ENCODE data around the gene CTSC.
A peak's percentile ranks its signal among the peaks of the same experiment; 100 is the strongest.

Gene CTSC

GRCh38 chr11:88337181-88337986, at the start of gene CTSC:
CTSC (minus strand) TSS chr11:88337736; CDS start chr11:88337672, 64 bp downstream.
- FAIRE-seq, result no peak

- FAIRE-seq, result no peak
These were observed 47.1 kb upstream of the CTSC start for GRCh38 chr11:88384669-88385005.

- FAIRE-seq, result no peak
These were observed 46.6 kb upstream of the CTSC start for GRCh38 chr11:88384004-88384668.

GRCh38 chr11:88383447-88383846, 45.9 kb upstream of the CTSC start:
- FAIRE-seq, result no peak

- no peak for FAIRE-seq
These were observed 41.6 kb upstream of the CTSC start for GRCh38 chr11:88379130-88379529.

GRCh38 chr11:88378422-88379066, 41.0 kb upstream of the CTSC start:
- no peak for FAIRE-seq

- FAIRE-seq, result no peak
These were observed 40.1 kb upstream of the CTSC start for GRCh38 chr11:88377646-88378045.

GRCh38 chr11:88377144-88377543, 39.6 kb upstream of the CTSC start:
- no peak for FAIRE-seq

- FAIRE-seq, result no peak
These were observed 38.5 kb upstream of the CTSC start for GRCh38 chr11:88375927-88376470.

- no peak for FAIRE-seq
These were observed 33.2 kb upstream of the CTSC start for GRCh38 chr11:88370782-88371181.

GRCh38 chr11:88367310-88367709, 29.8 kb upstream of the CTSC start:
- no peak for FAIRE-seq

GRCh38 chr11:88363648-88364065, 26.1 kb upstream of the CTSC start:
- FAIRE-seq, result no peak

- FAIRE-seq, result no peak
These were observed 25.5 kb upstream of the CTSC start for GRCh38 chr11:88363004-88363403.

GRCh38 chr11:88360141-88360540, 22.6 kb upstream of the CTSC start:
- FAIRE-seq, result no peak

GRCh38 chr11:88359541-88359940, 22.0 kb upstream of the CTSC start:
- FAIRE-seq, result no peak

GRCh38 chr11:88359114-88359513, 21.6 kb upstream of the CTSC start:
- peak; percentile 25 for FAIRE-seq

GRCh38 chr11:88358040-88358431, 20.5 kb upstream of the CTSC start:
- no peak for FAIRE-seq

- FAIRE-seq, result no peak
These were observed 19.9 kb upstream of the CTSC start for GRCh38 chr11:88357323-88358039.

GRCh38 chr11:88355887-88356286, 18.4 kb upstream of the CTSC start:
- FAIRE-seq, result no peak

- no peak for FAIRE-seq
These were observed 17.4 kb upstream of the CTSC start for GRCh38 chr11:88354912-88355311.

- FAIRE-seq, result no peak
These were observed 16.4 kb upstream of the CTSC start for GRCh38 chr11:88353835-88354496.

- FAIRE-seq, result no peak
These were observed 15.8 kb upstream of the CTSC start for GRCh38 chr11:88353386-88353785.

GRCh38 chr11:88352139-88352538, 14.6 kb upstream of the CTSC start:
- FAIRE-seq, result no peak

Measured in TTC549 (cell line).